Measurements from ENCODE around the gene GALK1.

GRCh38 chr17:75736173-75736835, 28.7 kb downstream of the GALK1 start:
- no peak for TF ChIP-seq CTCF (IDR thresholded peaks at IDR 0.05; ENCODE audit: low read length)
- no peak for TF ChIP-seq EZH2 (optimal IDR thresholded peaks at IDR 0.05; ENCODE audit: low read depth, low read length)
- TF ChIP-seq EZH2phosphoT487 (IDR thresholded peaks at IDR 0.05; ENCODE audit: low read length), result no peak
